HG02610 (cell line): ENCODE data around the gene DNAJB13.
A peak's percentile ranks its signal among the peaks of the same experiment; 100 is the strongest.
"Not testable (repeated sequence)": the region's sequence is repeated elsewhere in the genome, so short reads cannot be mapped to it uniquely, and the experiment has no call there.

Experiments used
- ATAC-seq: cut with Tn5 transposase; IDR thresholded peaks from one replicate; pipeline ENCODE4 v1.9.1; 2021; ENCODE audit warnings: mild to moderate bottlenecking, moderate library complexity; ENCODE audit not compliant: unreplicated experiment

The DNAJB13 gene, protein sequence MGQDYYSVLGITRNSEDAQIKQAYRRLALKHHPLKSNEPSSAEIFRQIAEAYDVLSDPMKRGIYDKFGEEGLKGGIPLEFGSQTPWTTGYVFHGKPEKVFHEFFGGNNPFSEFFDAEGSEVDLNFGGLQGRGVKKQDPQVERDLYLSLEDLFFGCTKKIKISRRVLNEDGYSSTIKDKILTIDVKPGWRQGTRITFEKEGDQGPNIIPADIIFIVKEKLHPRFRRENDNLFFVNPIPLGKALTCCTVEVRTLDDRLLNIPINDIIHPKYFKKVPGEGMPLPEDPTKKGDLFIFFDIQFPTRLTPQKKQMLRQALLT

DNA sequence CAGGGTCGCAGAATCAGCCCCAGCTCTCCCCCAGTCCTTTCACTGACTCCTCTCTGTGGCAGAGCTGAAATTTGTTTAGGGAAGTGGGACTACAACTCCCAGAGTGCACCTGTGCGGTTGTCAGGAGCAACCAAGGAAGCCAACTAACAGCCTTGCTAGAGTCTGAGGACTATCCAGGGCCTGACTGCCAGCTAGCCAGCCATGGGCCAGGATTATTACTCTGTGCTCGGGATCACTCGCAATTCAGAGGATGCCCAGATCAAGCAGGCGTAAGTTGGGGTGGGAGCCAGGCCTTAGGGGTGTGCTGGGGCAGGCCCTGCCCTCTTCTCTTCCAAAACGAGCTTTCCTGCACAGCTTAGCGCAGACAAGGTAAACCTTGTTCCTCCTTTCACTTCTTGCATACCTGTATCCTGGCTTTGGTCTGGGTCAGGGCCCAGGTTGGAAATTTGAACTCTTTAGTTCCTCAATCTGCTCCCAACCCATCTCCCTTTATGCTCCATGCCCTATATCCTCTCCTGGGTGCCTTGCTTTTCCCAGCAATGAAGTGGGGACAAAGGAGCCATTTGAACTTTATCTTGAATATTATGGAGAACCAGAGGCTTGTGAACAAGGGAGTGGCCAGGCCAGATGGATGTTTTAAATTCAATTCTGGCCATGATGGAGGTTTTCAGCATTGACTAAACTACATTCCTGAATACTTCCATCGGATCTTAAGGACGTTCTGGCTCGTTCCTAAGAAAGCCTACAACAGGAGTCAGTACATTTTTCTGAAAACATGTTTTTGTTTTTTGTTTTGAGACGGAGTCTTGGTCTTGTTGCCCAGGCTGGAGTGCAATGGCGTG, at the start of gene DNAJB13:
TSS of gene DNAJB13 (plus strand) at position 158 of the 842 bp plus-strand sequence. CDS start at position 202, 44 bp downstream.
- ATAC-seq, result peak; percentile 79

DNA sequence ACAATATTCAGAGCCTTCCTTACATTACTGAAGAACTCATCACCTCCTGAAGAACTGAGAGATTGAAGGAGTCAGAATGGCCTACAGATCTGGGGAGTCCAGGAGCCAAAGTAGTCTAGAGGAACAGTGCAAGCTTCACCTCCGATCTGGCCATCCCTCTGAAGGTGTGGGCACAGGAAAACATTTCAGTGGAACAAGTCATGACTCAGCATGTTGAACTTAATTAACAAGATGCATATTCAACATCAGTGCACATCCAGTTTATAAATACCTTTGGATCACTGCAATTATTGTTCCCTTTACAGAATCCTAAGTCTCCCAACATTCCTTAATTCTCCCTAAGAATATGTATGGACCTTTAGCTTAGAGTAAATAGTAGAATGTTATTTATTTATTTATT, 48.5 kb upstream of the DNAJB13 start:
- no peak for ATAC-seq

DNA sequence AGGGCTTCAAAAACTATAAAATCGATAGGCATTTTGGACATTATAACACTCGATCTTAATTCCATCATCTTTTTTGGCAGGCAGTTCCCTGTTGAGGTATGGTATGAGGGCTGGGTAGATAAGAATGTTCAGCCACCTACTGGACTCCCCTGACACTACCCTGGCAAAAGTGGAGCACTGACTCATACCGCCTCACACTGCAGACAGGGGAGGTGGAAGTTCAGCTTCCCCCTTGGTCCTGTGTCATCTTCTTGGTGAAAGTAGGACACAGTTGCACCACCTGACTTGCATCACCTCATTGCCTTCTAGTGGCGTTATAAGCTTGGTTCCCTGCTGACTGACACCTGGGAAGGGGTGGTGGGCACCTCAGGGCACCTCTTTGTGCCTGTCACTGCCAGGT, 43.6 kb upstream of the DNAJB13 start:
- no peak for ATAC-seq

DNA sequence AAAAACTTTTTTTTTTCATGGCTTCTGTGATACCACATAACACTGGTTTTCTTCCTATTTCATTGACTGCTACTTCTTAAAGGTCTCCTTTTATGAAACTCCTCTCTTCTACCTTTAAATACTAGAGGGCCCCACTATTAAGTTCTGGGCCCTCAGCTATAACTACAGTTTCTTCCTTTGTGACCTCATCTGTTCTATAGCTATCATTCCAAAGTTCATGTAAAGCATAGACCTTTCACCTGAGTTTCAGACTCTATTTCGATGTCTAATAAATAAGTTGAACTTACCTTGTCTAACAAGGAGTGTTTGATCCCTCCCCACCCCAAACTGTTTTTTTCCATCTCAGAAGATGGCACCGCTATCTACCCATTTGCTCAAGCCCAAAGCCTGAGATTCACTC, 38.8 kb upstream of the DNAJB13 start:
- ATAC-seq, result no peak

DNA sequence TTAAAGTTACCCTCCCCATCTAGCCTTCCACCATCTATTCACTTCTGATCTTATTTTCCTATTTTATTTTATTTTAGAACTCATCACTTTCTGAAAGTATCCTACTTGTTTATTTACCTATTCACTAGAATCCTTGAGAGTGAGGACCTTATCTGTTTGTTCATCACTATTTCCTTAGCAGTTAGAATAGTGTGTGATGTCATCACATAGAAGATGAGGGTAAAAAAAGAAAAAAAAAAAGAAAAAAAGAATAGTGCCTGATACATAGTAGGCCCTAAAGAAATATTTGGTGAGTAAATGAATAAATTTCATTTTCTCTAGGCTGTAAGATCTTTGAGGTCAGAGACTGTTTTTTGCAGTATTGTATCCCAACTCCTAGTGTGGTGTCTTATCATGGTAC, 37.4 kb upstream of the DNAJB13 start:
- ATAC-seq, result no peak

DNA sequence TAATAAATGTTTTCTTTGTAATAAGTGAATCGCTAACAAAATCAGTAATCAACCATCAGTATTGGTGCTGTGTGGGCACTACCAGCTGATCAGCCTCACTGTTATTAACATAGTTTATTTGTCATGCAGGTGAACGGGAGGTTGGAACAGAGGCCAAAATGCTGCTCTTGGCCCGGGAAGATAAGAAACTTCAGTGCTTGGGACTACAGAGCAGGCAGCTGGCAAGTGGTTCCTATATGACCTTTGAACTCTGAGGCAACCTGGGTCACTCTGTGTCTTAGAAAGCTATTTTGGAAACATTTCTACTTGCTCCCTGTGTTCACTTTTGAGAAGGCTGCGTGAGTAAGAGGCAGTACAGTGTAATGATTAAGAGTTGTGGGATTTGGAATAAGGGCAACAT, 36.5 kb upstream of the DNAJB13 start:
- ATAC-seq, result no peak

DNA sequence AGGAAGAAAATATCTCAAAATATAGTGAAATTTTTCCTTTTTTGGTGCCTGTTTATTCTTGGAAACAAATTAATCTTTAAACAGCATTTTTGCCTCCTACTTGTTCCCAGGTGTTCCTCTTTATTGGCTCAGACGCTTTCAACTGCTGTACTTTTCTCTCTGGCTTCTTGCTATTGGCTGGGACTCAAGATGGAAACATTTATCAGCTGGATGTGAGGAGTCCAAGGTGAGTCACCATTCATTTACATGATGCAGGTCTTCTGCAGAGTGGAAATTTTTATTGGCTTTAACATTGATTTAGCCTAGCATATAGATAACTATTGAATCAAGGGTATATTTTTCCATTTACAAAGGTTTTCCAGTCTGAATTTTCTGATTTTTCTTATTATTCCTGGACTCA, 34.4 kb upstream of the DNAJB13 start:
- no peak for ATAC-seq

DNA sequence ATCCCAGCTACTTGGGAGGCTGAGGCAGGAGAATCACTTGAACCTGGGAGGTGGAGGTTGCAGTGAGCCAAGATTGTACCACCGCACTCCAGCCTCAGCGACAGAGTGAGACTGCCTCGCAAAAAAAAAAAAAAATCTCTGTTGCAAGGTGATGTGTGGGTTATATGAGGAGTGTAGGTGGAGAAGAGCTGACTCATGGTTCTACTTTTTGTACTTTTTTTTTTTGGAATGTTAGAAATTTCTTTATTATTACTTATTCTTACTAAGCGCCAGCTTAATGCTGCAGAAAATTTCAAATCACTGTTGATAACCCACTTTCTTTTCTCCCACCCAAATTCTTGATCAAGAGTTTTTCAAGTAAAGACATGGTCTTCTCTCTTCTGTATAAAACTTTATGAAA, 29.6 kb upstream of the DNAJB13 start:
- ATAC-seq, result no peak

DNA sequence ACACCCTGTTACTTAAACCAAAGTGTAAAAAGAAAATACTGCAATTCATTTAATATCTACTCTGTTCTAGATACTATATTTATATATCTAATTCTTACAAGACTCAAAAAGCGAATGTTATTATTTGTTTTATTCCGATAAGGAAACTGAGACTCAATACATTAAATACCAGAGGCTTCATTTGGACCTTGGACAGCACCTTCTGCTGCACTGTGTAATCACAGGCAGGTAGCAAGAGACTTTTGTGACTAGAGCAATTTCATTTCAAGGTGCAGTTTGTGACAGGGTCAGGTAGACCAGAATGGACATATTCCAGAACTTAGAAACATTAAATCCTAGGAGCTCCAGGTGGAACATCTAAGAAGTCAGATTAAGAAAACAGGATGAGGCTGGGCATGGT, 21.4 kb upstream of the DNAJB13 start:
- no peak for ATAC-seq

DNA sequence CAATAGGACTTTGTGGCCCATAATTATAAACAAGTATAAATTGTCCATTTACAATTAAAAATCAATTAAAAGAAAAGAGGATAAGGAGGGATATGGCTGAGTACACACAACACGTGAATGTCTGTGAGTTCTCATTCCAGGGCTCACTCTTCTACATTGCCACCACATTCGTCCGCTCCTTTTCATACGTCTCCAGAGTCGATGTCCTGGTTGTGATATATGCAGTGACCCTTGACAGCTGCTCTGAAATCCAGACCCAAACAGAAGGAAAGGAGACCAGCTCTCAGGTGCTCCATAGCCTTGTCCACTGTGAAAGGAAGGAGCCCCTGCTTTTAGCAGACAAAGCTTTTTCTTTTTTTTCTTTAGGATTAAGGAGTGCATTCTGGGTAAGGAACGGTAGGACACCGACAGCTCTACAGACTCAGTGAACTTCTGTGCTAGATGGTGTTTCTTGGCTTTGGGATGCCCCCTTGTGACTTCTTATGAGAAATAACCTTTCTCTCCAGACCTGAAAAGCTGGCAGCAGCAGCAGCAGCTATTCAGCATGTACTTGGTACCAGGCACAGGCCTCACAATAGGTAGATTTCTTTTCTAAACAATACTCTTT, 19.7 kb upstream of the DNAJB13 start:
- ATAC-seq, result no peak

DNA sequence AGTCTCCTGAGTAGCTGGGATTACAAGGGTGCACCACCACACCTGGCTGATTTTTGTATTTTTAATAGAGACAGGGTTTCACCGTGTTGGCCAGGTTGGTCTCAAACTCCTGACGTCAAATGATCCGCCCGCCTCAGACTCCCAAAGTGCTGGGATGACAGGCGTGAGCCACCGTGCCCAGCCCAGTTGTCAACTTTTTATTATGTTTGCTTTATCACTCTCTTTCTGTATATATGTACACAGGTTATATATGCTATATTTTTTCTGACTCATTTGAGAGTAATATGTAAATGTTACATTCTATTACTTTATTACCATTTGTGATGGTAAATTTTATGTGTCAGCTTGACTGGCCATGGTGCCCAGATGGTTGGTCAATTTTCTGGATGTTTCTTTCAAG, 18.9 kb upstream of the DNAJB13 start:
- no peak for ATAC-seq

DNA sequence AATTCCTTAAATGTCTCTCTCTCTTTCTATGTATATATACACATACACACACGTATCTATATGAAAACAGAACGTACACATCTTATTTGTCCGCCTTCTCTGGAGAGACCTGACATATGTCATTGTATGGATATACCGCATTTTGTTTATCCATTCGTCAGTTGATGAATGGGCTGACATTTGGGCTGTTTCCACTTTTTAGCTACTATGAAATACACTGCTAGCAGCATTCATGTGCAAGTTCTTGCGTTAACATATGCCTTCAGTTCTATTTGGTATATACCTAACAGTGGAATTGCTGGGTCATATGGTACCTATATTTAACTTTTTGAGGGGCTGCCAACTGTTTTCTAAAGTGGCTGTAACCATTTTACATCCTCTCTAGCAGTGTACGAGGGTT, 18.0 kb upstream of the DNAJB13 start:
- ATAC-seq, result no peak

DNA sequence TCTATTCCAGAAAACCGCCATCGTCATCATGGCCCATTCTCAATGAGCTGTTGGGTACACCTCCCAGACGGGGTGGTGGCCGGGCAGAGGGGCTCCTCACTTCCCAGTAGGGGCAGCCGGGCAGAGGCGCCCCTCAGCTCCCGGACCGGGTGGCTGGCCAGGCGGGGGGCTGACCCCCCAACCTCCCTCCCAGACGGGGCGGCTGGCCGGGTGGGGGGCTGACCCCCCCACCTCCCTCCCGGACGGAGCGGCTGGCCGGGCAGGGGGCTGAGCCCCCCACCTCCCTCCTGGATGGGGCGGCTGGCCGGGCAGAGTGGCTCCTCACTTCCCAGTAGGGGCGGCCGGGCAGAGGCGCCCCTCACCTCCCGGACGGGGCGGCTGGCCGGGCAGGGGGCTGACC, 14.8 kb upstream of the DNAJB13 start:
- not testable (repeated sequence) for ATAC-seq

DNA sequence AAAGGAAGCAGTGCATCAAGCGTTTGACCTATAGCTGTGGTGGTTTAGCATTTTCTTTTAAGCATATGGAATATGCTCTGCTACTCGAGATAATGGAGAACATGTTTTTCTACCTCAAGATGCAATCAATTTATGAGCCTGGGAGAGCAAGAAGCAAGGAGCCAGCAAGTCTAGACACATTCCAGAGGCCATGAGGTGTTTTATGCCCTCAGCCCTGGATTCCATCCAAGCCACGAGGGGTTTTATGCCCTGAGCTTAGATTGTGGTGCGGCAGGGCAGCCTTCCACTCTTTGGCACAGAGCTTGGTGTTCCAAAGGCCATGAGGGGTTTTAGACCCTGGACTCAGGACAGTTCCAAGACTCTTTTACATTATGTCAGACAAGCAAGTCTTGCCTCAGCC, 11.7 kb upstream of the DNAJB13 start:
- ATAC-seq, result no peak

DNA sequence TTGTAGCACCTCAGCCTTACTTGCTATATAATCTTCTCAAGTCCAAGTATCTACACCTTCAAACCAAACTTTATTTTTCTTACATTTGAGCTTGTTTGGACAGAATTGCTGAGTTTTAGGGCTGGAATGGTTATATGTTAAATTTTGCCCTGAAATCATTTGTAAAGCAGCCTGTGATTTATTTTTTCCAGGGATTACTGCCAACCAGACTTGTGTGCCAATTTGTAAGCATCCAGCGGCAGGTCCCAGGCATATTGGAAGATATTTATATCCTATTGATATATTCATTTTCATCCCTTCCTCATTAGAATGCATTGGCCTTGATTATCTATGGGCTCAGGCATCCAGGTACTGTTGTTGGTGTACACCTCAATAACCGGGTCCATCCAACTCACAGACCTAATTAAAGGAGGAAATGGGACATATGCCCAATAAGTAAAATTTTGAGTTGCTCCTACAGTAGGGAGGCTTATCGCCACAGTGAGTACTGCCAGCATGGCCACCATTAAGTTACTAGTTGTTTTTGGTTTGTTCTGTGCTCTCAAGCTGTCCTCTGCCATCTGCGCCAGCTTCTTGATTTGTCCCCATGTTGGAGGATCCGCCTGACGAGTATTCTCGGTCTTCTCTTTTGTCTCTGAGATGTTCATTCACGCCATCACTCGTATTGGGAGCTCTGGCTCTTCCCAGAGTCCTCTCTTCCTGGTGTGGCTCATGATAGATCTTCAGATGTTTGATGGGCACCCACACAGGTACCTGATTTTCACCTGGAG, 9.8 kb upstream of the DNAJB13 start:
- ATAC-seq, result no peak

DNA sequence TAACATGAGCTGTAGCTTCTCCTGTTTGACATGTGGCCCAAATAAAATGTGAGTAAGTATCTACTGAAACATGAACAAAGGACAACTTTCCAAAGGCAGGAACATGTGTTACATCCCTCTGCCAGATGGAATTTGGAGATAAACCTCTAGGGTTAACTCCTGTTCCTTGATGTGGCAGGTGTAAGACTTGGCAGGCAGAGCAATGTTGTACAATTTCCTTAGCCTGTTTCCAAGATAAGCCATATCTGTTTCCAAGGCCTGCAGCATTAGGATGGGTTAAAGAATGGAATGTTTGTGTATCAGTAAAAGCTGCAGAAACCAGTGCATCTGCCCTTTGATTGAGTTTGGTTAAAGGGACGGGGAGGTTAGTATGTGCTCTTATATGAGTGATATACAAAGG, 8.8 kb upstream of the DNAJB13 start:
- ATAC-seq, result no peak

DNA sequence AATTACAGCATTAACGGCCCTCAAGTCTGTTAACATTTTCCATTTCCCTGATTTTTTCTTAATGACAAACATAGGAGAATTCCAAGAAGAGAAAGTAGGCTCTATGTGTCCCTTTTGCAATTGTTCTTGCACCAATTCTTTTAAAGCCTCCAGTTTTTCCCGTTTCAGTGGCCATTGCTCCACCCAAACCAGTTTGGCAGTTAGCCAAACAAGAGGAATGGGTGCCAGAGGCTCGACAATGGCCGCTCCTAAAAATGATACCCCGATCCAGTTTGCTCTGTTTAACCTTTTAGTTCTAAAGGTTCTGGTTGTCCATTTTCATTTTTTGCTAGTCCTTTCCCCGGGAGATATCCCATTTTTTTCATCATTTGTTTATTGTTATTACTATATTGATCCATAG, 6.7 kb upstream of the DNAJB13 start:
- ATAC-seq, result no peak

DNA sequence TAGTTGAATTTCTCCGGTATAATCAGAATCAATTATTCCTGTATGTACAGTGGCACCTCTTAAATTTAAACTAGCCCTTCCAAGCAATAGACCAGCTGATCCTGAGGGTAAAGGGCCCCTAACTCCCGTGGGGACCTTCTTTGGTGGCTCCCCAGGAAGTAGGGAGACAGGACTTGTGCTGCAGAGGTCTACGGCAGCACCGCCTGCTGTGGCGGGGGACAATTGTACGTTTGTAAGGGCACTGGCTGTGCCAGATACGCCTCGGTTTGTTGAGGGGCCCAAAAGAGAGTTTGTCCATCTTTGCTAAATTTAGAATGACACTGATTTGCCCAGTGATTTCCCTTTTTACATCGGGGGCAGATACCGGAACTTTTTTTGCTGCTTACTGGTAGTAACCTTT, 5.9 kb upstream of the DNAJB13 start:
- ATAC-seq, result no peak

DNA sequence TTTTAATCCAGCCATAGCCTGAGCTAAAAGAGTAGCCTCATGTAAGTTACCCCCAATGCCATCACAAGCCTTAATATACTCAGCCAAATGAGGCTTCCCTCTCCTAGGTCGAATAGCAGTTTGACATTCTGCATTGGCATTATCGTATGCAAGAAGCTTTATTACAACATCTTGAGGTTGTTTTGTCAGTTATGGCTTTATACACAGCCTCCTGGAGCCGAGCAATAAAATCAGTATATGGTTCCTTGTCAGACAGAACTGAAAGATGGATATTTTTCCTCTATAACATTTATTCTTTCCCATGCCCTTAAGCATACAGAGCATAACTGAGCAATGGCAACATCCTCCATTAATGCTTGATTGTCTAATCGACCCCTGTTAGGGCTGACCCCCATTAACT, 5.4 kb upstream of the DNAJB13 start:
- no peak for ATAC-seq

DNA sequence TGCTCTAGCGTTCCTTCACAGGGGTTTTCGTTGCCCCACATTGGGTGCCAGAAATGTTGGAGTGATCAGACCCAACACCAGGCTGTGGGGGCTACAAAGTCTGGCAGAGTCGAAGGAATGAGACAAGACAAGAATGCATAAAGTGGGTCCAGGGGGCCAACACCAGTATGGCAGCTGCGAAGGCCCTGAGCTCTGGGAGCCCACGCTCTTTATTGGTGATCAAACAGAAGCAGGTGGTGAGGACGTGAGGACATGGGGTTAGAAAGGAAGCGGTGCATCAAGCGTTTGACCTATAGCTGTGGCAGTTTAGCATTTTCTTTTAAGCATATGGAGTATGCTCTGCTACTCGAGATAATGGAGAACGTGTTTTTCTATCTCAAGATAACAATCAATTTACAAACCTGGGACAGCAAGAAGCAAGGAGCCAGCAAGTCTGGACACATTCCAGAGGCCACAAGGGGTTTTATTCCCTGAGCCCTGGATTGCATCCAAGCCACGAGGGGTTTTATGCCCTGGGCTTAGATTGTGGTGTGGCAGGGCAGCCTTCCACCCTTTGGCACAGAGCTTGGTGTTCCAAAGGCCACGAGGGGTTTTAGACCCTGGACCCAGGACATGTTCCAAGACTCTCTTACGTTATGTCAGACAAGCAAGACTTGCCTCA, 3.9 kb upstream of the DNAJB13 start:
- no peak for ATAC-seq

DNA sequence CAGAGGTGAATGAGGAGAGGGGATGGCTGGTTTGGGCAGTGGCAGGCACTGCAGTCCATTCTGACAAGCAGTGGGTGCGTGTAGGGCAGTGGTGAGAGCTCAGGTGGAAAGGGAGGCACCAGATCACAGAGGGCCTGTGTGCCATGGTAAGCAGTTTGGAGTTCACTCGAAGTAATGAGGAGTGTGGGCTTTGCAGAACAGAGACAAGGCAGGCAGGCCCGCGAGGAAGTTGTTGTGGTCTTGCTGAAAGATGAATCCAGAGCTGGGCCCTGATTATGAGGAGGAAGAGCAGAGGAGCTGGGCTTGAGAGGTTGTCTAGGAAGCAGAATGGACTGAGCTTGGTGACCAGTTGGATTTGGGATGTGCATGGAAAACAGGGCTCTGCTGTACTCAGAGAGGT, 1.6 kb upstream of the DNAJB13 start:
- ATAC-seq, result no peak
